Mesodermal cell (in vitro differentiated cells): ENCODE measurements around the gene ZFHX3.

Experiments
- H3K27ac ChIP-seq: 2 replicates; pipeline ENCODE4 v1.7.0; 2013; ENCODE audit warnings: mild to moderate bottlenecking, low read depth, low read length, moderate library complexity; ENCODE audit not compliant: severe bottlenecking
- H3K36me3 ChIP-seq: 2 replicates; pipeline ENCODE4 v1.7.1; 2013; ENCODE audit warnings: mild to moderate bottlenecking, low read length, moderate library complexity; ENCODE audit not compliant: control insufficient read depth, insufficient read depth
- H3K4me1 ChIP-seq: one replicate; pipeline ENCODE4 v1.7.1; 2013; ENCODE audit warnings: mild to moderate bottlenecking, low read length; ENCODE audit not compliant: insufficient read depth, control insufficient read depth, poor library complexity, severe bottlenecking
- H3K4me3 ChIP-seq: 2 replicates; pipeline ENCODE4 v1.7.0; 2013; ENCODE audit warnings: low read length, control low read depth, mild to moderate bottlenecking; ENCODE audit not compliant: insufficient read depth, poor library complexity, severe bottlenecking; ENCODE audit errors: extremely low read depth
- H3K9me3 ChIP-seq: 2 replicates; pipeline ENCODE4 v1.7.1; 2013; ENCODE audit warnings: mild to moderate bottlenecking, low read length, moderate library complexity; ENCODE audit not compliant: control insufficient read depth
- WGBS, 2 experiments: methylation state at CpG; one replicate each; pipeline ENCODE4 v1.1.5; 2013; ENCODE audit warnings: missing lambda C conversion rate in 2 of 2; ENCODE audit not compliant: insufficient coverage in 2 of 2; 5-methylcytosine and 5-hydroxymethylcytosine counted together

Gene ZFHX3

GRCh38 chr16:73046849-73047214 lies 1.1 kb downstream of the ZFHX3 start:
- 35 to 40% methylated on average over 1 to 3 of the region's 4 CpGs for WGBS, 2 experiments
- Histone ChIP-seq H3K36me3 (no peaks in the 10 kb centered on the region), H3K4me1 (peaks cover 65% of the 10 kb centered on the region), H3K9me3 (no peaks in the 10 kb centered on the region), H3K4me3 (peak overlapping the region; percentile 53), H3K27ac (peak overlapping the region; percentile 77)

GRCh38 chr16:73046202-73046848 lies 1.6 kb downstream of the ZFHX3 start:
- peaks cover 62% of the 10 kb centered on the region for H3K4me1 ChIP-seq

GRCh38 chr16:73043828-73044467 lies 4.0 kb downstream of the ZFHX3 start:
- no peak overlapping the region for H3K27ac ChIP-seq
- no peak overlapping the region for H3K4me3 ChIP-seq
- H3K36me3 ChIP-seq = no peaks in the 10 kb centered on the region
- H3K4me1 ChIP-seq = peaks cover 50% of the 10 kb centered on the region
- whole genome bisulfite sequencing, 2 experiments = 58 to 68% methylated on average over 5 to 6 of the region's 6 CpGs
- no peaks in the 10 kb centered on the region for H3K9me3 ChIP-seq

More at GRCh38 chr16:73046202-73046848, 1.6 kb downstream of the ZFHX3 start:
- WGBS, 2 experiments = 27 to 29% methylated on average over 3 to 6 of the region's 8 CpGs
- Histone ChIP-seq H3K4me3 (peak overlapping the region; percentile 53), H3K9me3 (no peaks in the 10 kb centered on the region), H3K36me3 (no peaks in the 10 kb centered on the region), H3K27ac (no peak overlapping the region)

- H3K4me3 ChIP-seq = no peak overlapping the region
- WGBS, 2 experiments = 80 to 89% methylated on average over 1 to 4 of the region's 4 CpGs
- H3K9me3 ChIP-seq = no peaks in the 10 kb centered on the region
- peaks cover 54% of the 10 kb centered on the region for H3K4me1 ChIP-seq
- H3K36me3 ChIP-seq = no peaks in the 10 kb centered on the region
- no peak overlapping the region for H3K27ac ChIP-seq
Measured at GRCh38 chr16:73042807-73043206, 5.1 kb downstream of the ZFHX3 start.

- Histone ChIP-seq H3K27ac (no peak overlapping the region), H3K4me1 (peaks cover 57% of the 10 kb centered on the region), H3K36me3 (no peaks in the 10 kb centered on the region), H3K9me3 (no peaks in the 10 kb centered on the region), H3K4me3 (no peak overlapping the region)
- WGBS, 2 experiments = 90 to 96% methylated on average over 4 of the region's 4 CpGs
Measured at GRCh38 chr16:73041676-73042075, 6.3 kb downstream of the ZFHX3 start.

- 95 to 100% methylated on average over 2 to 4 of the region's 6 CpGs for WGBS, 2 experiments
- H3K36me3 ChIP-seq = no peaks in the 10 kb centered on the region
- H3K4me1 ChIP-seq = peaks cover 59% of the 10 kb centered on the region
- no peak overlapping the region for H3K27ac ChIP-seq
- H3K4me3 ChIP-seq = no peak overlapping the region
- no peaks in the 10 kb centered on the region for H3K9me3 ChIP-seq
Measured at GRCh38 chr16:73040735-73041402, 7.1 kb downstream of the ZFHX3 start.

- Histone ChIP-seq H3K36me3 (no peaks in the 10 kb centered on the region), H3K4me1 (peaks cover 63% of the 10 kb centered on the region), H3K4me3 (no peak overlapping the region), H3K27ac (no peak overlapping the region), H3K9me3 (no peaks in the 10 kb centered on the region)
- 79 to 81% methylated on average over 3 of the region's 6 CpGs for WGBS, 2 experiments
Measured at GRCh38 chr16:73040136-73040535, 7.8 kb downstream of the ZFHX3 start.

GRCh38 chr16:73037845-73038570 lies 9.9 kb downstream of the ZFHX3 start:
- WGBS, 2 experiments = 53 to 62% methylated on average over 6 to 11 of the region's 14 CpGs
- H3K4me3 ChIP-seq = no peak overlapping the region
- H3K27ac ChIP-seq = peak overlapping the region; percentile 88
- H3K36me3 ChIP-seq = no peaks in the 10 kb centered on the region
- peaks cover 67% of the 10 kb centered on the region for H3K4me1 ChIP-seq
- no peaks in the 10 kb centered on the region for H3K9me3 ChIP-seq

- H3K4me1 ChIP-seq = peaks cover 69% of the 10 kb centered on the region
Measured at GRCh38 chr16:73037331-73037745, 10.6 kb downstream of the ZFHX3 start.

GRCh38 chr16:73036074-73036826 lies 11.7 kb downstream of the ZFHX3 start:
- Histone ChIP-seq H3K4me1 (peaks cover 80% of the 10 kb centered on the region), H3K36me3 (no peaks in the 10 kb centered on the region), H3K27ac (peak overlapping the region; percentile 88), H3K9me3 (no peaks in the 10 kb centered on the region), H3K4me3 (peak overlapping the region; percentile 6)
- WGBS, 2 experiments = 4 to 10% methylated on average over 3 to 10 of the region's 19 CpGs

More at GRCh38 chr16:73037331-73037745, 10.6 kb downstream of the ZFHX3 start:
- Histone ChIP-seq H3K9me3 (no peaks in the 10 kb centered on the region), H3K4me3 (no peak overlapping the region), H3K36me3 (no peaks in the 10 kb centered on the region), H3K27ac (peak overlapping the region; percentile 88)
- 4 to 13% methylated on average over 2 to 5 of the region's 5 CpGs for WGBS, 2 experiments
